LNCaP clone FGC (cell line): ENCODE results near the gene OVCA2.
A peak's percentile ranks its signal among the peaks of the same experiment; 100 is the strongest.

ENCODE experiments used
- DNase-seq: peaks from one replicate; pipeline ENCODE4 v3.0.0-alpha.2; 2011; ENCODE audit warnings: low read depth
- H3K4me3 ChIP-seq: 2 replicates; pipeline ENCODE4 v1.5.1; 2011; ENCODE audit warnings: mild to moderate bottlenecking, low read depth, low read length, control low read depth
- CTCF ChIP-seq: IDR thresholded peaks from 2 replicates; pipeline ENCODE4 v1.5.1; 2012; ENCODE audit warnings: mild to moderate bottlenecking; ENCODE audit not compliant: control insufficient read depth, insufficient read depth; ENCODE audit errors: extremely low read depth

OVCA2 gene

GRCh38 chr17:2050300-2051060 lies 8.7 kb downstream of the OVCA2 start:
- no peak for TF ChIP-seq CTCF
- no peak for DNase-seq
- H3K4me3 ChIP-seq = peak overlapping the region; percentile 39

GRCh38 chr17:2051061-2051932 lies 9.5 kb downstream of the OVCA2 start:
- no peak for DNase-seq
- no peak overlapping the region; the same call in 1 of the 2 replicates for H3K4me3 ChIP-seq
- no peak for TF ChIP-seq CTCF

- DNase-seq = no peak
- H3K4me3 ChIP-seq = no peak overlapping the region
- no peak for TF ChIP-seq CTCF
These were observed 10.2 kb downstream of the OVCA2 start for GRCh38 chr17:2051933-2052559.

GRCh38 chr17:2053380-2054261 lies 11.8 kb downstream of the OVCA2 start:
- DNase-seq = no peak
- H3K4me3 ChIP-seq = peak overlapping the region; percentile 25; the same call in 1 of the 2 replicates
- peak; percentile 57 for TF ChIP-seq CTCF

GRCh38 chr17:2054262-2054511 lies 12.4 kb downstream of the OVCA2 start:
- H3K4me3 ChIP-seq = no peak overlapping the region
- no peak for DNase-seq
- TF ChIP-seq CTCF = no peak

- DNase-seq = no peak
- H3K4me3 ChIP-seq = peak within 1 kb of the TSS; percentile 38
- TF ChIP-seq CTCF = peak; percentile 92
These were observed 12.9 kb downstream of the OVCA2 start, which contains the start of gene HIC1 for GRCh38 chr17:2054512-2055291. Gene HIC1 (plus strand): TSS chr17:2055103. CDS start chr17:2056691, 1,588 bp downstream.
